Non-pigmented ciliary epithelial cell (primary cell): Measurements from ENCODE around the gene PSMB2.
"Not testable (repeated sequence)": the region's sequence is repeated elsewhere in the genome, so short reads cannot be mapped to it uniquely, and the experiment has no call there.

Experiments
- DNase-seq: peaks from one replicate; pipeline ENCODE4 v3.0.0-alpha.2; 2010; ENCODE audit warnings: low read depth

Gene PSMB2

DNA sequence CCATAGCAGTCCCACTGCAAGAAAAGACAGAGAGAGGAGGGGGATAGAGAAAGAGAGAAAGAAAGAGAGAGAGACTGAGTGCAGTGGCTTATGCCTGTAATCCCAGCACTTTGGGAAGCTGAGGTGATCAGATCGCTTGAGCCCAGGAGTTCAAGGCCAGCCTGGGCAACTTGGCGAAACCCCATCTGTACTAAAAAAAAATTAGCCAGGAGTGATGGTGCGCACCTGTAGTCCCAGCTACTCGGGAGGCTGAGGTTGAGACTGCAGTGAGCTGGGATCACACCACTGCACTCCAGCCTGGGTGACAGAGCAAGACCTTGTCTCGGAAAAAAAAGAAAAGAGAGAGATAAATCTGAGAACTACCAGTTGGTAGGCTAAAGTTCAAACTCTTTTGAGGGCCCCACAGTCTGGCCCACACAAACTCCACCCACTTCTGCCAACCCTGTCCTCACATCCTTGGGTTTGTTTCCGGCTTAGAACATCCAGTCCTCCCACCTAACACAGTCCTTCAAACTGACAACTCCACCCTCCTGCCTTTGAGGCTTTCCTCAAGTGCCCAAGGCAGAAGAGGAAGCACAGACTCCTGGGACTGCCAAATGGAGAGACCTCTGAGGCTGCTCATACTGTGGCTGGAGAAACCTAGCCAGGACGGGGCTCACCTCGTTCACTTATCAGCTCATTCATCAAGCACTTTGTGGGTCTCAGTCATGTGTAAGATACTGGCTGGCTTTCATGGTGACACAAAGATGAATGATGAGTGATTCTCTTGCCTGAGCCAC lies 48.1 kb downstream of the PSMB2 start:
- DNase-seq = no peak

DNA sequence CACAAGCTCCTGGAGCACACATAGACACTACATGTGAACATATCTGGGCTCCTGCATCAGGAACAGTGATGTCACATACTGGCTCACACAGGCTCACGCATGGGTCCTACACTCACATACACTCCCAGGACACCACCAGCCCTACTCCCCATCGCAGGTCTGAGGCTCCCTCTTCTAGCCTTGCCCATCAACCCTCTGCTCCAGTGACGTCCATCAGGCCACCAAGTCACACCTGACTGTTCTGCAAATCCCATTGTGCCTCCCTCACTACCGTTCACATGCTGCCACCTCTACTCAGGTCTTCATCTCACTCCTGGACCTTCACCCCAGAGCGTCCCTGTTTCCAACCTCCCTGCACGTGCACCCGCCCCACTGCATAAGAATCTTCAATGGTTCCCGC lies 50.1 kb downstream of the PSMB2 start:
- DNase-seq = no peak

DNA sequence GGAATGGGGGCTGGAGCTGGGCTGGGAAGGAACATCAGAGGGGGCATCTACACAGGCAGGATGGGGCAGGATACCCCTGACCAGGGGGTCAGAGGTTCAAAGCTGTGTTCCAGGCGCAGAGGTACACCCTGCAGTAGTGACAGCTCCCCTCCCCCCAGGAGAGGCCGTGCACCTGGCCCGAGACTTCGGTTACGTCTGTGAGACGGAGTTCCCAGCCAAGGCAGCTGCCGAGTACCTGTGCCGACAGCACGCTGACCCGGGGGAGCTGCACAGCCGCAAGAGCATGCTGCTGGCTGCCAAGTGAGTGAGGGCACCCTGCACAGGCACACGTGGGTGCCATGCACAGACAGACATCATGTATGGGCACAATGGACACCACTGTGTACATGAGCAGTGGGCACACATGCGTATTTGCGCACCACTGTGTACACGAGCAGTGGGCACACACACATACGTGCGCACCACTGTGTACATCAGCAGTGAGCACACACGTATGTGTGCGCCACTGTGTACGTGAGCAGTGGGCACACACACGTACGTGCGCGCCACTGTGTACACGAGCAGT lies 50.8 kb downstream of the PSMB2 start:
- DNase-seq = no peak

DNA sequence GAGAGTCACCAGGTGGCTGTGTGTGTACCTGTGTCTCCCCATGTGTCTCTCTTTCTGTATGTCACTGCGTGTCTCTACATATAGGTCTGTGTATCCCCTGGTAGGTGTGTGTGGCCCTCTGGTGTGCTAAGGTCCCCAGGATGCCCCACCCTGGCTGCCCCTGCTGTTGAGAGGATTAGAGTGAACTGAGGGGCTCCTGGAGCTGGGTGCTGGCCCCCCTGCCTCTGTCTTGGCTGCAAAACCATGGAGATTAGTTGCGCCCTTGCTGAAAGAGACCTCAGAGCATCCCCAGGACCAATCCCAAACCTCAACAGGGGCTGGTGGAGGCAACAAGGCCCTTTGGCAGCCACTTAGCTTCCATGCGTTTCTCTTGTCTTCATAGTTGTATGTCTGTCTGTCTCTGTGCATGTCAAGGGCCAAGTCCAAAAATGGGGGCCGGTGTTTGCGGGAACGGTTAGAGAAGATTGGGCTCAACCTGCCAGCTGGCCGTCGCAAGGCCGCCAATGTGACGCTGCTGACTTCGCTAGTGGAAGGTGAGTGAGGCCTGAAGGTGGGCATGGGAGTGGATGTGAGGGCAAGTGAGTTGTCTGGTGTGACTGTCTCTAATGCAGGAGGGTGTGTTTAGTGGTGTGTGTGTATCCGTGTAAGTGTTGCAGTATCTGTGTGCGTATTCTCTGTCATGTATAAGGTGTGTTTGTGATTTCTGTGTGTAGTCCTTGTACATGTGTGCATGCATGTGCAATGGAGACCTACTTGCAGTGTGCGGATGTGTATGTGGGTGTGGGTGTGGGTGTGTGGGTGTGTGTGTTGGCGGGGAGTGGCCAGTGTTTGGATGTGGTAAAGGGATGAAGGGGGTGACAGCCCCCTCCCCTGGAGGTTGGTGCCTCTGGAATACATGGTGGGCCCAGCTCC lies 51.6 kb downstream of the PSMB2 start:
- DNase-seq = no peak

DNA sequence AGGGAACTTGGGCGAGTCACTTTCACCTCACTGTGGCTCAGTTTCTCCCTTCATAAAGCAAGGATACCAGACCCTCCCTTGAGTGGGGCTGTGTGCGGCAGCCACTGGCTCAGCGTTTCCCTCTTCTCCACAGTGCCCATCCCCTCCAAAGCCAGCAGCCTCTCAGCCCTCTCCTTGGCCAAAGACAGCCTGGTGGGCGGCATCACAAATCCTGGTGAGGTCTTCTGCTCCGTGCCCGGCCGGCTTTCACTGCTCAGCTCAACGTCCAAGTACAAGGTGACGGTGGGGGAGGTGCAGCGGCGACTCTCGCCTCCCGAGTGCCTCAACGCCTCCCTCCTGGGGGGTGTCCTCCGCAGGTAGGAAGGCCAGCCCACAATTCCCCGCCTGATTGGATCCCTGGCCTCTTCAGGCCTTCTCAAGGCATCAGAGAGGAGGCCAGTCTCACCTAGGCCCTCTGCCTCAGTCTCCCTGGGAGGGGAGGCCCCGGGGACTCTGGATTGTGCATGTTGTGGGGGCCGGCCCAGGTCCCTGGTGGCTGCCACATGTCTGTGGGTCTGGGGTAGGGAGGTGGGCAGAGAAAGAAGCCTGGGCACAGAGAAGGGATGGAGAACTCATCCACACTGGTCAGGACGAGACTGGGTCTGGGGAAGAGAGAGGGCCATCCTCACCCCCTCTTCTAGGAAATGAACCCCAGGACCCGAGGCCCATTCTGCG lies 53.0 kb downstream of the PSMB2 start:
- DNase-seq = no peak

DNA sequence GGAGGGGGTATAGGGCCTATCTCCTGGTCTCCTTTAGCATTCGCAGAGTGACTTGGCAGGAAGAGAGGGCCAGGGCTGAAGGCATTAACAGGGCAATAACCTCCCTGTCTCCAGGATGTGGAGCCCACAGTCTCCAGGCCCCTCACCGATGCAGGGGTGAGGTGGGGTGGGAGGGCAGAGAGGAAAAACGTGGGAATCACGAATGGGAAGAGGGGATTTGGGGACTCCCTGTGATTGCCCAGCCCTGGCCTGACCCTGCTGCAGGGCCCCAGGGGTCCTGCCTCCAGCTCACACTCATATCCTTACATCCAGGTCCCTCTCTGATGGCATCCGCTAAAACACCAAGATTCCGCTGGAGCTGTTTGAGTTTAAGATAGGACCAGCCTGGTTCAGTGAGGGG lies 53.6 kb downstream of the PSMB2 start:
- DNase-seq = no peak

DNA sequence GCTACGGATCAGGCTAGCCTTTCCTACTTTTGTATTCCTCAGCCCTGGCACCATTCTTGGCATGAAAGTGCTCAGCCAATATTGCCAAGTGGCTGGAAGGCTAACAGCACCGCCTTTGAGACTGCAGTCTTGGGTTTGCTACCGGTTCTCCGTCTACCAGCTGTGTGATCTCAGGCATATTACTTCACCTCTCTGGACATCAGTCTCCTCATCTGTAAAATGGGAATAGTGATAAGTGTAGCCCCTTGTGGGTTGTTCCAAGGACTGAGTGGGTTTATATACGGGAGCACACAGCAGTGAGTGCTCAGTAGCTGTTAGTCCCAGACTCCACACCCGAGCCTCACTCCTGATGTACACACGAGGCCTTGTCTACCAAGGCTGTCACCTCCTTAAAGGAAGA lies 54.5 kb downstream of the PSMB2 start:
- DNase-seq = no peak

DNA sequence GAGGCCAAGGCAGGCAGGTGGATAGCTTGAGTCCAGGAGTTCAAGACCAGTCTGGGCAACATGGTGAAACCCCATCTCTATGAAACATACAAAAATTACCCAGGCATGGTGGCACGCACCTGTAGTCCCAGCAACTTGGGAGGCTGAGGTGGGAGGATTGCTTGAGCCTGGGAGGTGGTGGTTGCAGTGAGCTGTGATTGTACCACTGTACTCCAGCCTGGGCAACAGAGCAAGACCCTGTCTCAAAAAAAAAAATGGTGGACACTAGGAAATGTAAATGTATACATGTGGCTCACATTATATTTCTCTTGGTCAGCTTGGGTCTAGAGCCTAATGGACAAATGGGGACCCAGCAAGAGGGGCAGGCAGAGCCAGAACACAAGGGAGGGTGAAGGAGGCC lies 55.5 kb downstream of the PSMB2 start:
- not testable (repeated sequence) for DNase-seq

DNA sequence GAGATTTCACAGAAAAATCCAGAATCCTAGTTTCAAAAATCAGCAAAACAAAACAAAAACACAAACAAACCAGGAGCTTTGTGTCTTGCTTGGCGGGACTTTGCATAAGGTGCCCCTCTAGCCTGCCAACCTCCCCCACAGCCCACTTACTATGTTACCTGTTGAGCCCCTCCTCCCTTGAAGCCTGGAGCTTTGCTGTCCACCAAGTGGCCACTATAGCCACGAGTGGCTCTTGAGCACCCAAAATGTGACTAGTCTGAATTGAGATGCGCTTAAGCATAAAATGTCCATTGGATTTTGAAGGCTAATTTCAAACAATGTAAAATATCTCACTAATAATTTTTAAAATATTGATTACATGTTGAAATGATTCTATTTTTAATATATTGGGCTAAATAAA lies 56.0 kb downstream of the PSMB2 start:
- no peak for DNase-seq

DNA sequence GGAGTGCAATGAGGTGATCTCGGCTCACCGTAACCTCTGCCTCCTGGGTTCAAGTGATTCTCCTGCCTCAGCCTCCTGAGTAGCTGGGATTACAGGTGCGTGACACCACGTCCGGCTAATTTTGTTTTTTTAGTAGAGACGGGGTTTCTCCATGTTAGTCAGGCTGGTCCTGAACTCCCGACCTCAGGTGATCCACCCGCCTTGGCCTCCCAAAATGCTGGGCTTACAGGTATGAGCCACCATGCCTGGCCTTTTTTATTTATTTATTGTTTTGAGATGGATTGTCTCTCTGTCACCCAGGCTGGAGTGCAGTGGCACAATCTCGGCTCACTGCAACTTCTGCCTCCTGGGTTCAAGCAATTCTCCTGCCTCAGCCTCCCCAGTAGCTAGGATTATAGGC lies 59.7 kb downstream of the PSMB2 start:
- DNase-seq = not testable (repeated sequence)

DNA sequence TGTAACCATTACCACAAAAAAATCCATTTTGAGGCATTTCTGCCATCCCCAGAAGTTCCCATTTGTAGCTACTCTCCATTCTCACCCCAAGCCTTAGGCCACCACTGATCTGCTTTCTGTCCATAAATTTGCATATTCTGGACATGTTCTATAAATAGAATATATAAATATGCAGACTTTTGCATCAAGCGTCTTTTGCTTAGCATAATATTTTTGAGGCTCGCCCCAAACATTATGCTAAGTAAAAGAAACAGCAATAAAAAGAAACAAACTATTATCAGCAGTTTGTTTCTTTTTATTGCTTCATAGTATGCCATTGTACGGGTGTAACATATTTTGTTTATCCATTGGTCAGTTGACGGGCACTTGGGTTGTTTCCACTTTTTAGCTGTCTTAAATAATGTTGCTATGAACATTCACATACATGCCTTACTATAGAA lies 60.4 kb downstream of the PSMB2 start:
- DNase-seq = no peak

DNA sequence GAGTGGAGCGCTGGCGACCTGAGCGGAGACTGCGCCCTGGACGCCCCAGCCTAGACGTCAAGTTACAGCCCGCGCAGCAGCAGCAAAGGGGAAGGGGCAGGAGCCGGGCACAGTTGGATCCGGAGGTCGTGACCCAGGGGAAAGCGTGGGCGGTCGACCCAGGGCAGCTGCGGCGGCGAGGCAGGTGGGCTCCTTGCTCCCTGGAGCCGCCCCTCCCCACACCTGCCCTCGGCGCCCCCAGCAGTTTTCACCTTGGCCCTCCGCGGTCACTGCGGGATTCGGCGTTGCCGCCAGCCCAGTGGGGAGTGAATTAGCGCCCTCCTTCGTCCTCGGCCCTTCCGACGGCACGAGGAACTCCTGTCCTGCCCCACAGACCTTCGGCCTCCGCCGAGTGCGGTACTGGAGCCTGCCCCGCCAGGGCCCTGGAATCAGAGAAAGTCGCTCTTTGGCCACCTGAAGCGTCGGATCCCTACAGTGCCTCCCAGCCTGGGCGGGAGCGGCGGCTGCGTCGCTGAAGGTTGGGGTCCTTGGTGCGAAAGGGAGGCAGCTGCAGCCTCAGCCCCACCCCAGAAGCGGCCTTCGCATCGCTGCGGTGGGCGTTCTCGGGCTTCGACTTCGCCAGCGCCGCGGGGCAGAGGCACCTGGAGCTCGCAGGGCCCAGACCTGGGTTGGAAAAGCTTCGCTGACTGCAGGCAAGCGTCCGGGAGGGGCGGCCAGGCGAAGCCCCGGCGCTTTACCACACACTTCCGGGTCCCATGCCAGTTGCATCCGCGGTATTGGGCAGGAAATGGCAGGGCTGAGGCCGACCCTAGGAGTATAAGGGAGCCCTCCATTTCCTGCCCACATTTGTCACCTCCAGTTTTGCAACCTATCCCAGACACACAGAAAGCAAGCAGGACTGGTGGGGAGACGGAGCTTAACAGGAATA lies 64.0 kb downstream of the PSMB2 start:
- no peak for DNase-seq

DNA sequence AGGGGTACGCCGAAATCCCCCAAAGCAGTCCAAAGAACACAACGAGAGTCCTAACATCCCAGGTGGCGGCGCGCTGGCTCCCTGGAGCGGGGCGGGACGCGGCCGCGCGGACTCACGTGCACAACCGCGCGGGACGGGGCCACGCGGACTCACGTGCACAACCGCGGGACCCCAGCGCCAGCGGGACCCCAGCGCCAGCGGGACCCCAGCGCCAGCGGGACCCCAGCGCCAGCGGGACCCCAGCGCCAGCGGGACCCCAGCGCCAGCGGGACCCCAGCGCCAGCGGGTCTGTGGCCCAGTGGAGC lies 64.6 kb downstream of the PSMB2 start:
- not testable (repeated sequence) for DNase-seq

DNA sequence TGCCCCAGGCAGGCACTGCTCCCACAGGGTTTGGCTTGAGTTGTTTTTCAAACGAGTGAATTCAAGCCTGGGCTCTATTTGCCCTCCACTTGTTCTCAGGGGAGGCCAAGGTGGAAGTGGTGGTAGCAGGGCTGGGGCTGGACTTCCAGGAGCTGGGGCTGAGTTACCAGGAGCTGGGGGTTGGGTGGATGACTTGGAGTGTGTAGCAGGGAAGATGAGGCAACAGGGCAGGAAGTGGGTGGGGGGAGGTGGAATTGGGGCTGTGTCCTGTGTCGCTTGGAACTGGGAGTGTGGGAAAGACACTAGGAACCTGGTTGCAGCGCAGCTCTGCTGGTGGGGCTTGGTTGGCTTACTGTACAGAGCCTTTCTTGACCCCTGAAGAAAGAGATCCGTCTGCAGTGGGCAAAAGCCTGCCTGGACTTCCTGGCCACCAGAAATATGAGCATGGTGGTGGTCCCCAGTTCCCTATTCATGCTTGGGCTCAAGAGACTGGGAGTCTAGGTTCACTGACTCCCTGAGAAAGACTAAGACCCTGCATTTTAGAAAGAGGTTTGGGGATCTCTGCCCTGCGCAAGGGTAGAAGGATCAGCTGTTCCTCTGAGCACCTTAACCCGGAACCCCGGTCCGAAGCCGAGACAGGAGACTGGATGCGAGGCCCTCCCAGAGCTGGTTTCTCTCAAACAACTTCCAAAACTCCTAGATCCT lies 65.1 kb downstream of the PSMB2 start:
- no peak for DNase-seq

DNA sequence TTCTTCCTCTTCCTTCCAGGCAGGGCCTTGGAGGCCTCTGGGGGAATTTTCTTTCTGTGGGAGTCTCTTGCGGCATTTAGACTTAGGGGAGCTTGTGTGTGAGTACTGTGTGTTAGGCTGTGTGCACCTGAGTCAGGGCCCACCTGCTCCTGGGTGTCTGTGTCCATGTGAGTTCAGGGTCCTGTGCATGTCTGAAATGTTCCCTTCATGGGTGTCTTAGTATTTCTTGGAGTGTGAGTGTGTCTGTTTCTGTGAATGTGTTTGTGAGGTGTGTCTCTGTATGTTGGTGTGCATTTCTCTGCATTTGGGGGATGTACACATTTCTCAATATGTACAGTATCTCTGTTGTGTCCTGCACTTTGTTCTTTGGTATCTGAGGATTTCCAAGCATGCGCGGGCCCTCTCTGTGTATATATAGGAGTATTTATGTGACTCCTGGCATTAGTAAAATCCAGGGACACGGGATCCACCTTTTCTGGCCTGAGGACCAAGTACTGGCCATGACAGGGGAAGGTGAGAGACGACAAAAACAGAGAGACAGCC lies 65.8 kb downstream of the PSMB2 start:
- DNase-seq = no peak

DNA sequence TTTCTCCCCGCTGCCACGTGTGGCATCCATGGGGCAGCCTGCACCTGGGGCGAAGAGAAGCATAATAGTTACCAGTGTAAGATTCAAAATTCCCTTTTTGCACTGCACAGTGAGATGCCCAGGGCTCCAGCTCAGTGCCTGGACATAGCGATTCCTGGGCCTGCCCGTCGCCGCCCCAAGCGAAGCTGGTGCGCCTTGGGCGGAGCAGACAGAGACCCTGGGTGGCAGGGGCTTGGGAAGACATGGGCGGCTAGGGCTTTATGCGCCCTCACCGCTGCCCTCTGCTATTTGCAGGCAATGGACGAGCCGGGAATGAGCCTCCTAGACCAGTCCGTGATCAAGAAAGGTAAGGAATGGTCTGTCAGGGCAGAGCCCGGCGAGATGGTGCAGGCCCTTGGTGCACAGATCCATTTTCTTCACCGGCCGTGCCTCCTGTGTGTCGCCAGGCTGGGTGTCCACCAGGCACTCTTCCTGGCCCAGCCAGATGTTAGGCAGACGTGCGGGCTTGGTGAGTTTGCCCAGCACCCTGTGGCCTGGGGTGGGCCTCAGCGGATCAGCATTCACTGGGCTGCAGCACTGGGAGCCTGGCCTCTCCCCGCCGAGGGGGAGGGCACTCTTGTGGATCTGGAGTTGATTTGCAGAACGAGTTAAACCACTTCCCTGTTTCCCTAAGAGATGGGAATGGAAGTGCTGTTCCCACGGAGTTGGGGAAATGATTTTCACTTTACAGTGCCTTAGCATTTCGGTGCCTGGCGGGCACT lies 66.5 kb downstream of the PSMB2 start:
- no peak for DNase-seq

DNA sequence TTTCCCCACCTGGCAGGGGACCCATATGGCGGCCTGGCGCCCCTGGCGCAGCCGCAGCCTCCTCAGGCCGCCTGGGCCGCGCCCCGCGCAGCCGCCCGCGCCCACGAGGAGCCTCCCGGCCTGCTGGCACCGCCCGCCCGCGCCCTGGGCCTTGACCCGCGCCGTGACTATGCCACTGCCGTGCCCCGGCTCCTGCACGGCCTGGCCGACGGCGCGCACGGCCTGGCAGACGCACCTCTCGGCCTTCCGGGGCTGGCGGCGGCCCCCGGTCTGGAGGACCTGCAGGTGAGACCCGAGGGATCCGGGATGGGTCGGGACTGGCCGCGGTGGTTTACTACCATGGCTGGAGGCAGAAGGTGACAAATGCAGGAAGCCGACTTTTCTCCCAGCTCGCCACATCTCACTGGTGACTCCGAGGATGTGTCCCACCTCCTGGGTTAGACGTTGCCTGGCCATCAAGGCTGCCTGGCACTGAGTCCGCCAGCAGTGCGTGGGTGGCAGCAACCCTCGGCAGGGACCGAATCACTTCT lies 67.1 kb downstream of the PSMB2 start:
- no peak for DNase-seq

DNA sequence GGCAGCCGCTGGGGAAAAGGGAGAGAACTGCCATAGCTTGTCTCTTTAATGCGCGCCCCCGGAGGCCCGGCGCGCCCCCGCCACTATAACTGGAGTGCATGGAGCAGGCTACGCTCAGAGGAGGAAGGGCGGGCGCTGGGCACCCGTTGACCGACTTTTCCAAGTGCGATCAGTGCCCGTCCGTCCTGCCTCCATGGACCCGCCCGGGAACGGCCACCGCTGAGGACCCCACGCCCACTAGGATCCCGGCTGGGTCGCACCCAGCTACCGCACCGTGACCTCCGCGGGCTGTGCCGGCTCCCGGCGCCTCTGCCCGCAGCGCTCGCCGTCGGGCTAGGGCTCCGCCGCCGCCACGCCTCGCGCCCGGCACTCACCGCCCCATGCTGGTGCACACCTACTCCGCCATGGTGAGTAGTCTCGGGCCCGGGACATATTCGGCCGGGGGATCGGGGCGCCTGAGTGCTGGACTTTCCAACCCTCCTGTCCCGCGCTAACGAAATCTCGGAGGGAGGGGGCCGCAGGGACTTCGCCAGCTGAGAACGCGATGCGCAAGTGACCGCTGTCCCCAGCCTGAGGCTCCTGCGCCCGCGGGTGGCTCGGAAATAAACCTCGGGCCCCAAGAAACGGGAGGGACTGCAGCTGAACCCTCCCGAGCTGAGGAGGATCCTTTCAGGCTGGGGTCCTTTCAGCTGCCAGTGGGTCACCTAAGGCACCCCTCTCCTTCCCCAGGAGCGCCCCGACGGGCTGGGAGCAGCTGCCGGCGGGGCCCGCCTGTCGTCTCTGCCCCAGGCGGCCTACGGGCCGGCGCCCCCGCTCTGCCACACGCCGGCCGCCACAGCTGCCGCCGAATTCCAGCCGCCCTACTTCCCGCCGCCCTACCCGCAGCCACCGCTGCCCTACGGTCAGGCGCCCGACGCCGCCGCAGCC lies 67.9 kb downstream of the PSMB2 start, which contains the start of gene TFAP2E:
TSS of gene TFAP2E (plus strand) at position 117 of the 927 bp plus-strand sequence. CDS start at position 381, 264 bp downstream.
- DNase-seq = no peak
